Measurements from ENCODE around the gene GRID2.

Gene GRID2

GRCh38 chr4:92776080-92776479 lies 472.3 kb downstream of the GRID2 start:
- no peak for DNase-seq

GRCh38 chr4:92789741-92790140 lies 486.0 kb downstream of the GRID2 start:
- DNase-seq: no peak

GRCh38 chr4:92791871-92792440 lies 488.2 kb downstream of the GRID2 start:
- no peak for DNase-seq

- no peak for DNase-seq
These were observed 505.6 kb downstream of the GRID2 start for GRCh38 chr4:92809381-92809780.

- no peak for DNase-seq
These were observed 508.9 kb downstream of the GRID2 start for GRCh38 chr4:92812652-92813051.

- no peak for DNase-seq
These were observed 510.9 kb downstream of the GRID2 start for GRCh38 chr4:92814677-92815076.

GRCh38 chr4:92825256-92825655 lies 521.5 kb downstream of the GRID2 start:
- no peak for DNase-seq

- DNase-seq: no peak
These were observed 522.0 kb downstream of the GRID2 start for GRCh38 chr4:92825791-92826190.

GRCh38 chr4:92830771-92831170 lies 527.0 kb downstream of the GRID2 start:
- no peak for DNase-seq

GRCh38 chr4:92840880-92841279 lies 537.1 kb downstream of the GRID2 start:
- no peak for DNase-seq

- DNase-seq: no peak
These were observed 540.0 kb downstream of the GRID2 start for GRCh38 chr4:92843784-92844183.

GRCh38 chr4:92847026-92847425 lies 543.3 kb downstream of the GRID2 start:
- no peak for DNase-seq

GRCh38 chr4:92862509-92862908 lies 558.7 kb downstream of the GRID2 start:
- no peak for DNase-seq

GRCh38 chr4:92864096-92864495 lies 560.3 kb downstream of the GRID2 start:
- no peak for DNase-seq

GRCh38 chr4:92872604-92873003 lies 568.8 kb downstream of the GRID2 start:
- DNase-seq: no peak

GRCh38 chr4:92885632-92886031 lies 581.9 kb downstream of the GRID2 start:
- no peak for DNase-seq

GRCh38 chr4:92952426-92952825 lies 648.7 kb downstream of the GRID2 start:
- no peak for DNase-seq

- DNase-seq: no peak
These were observed 649.1 kb downstream of the GRID2 start for GRCh38 chr4:92952897-92953296.

- DNase-seq: no peak
These were observed 649.7 kb downstream of the GRID2 start for GRCh38 chr4:92953462-92953861.

- DNase-seq: no peak
These were observed 658.1 kb downstream of the GRID2 start for GRCh38 chr4:92961881-92962280.

- DNase-seq: no peak
These were observed 659.1 kb downstream of the GRID2 start for GRCh38 chr4:92962831-92963230.

- DNase-seq: no peak
These were observed 664.8 kb downstream of the GRID2 start for GRCh38 chr4:92968556-92968955.

- DNase-seq: no peak
These were observed 665.2 kb downstream of the GRID2 start for GRCh38 chr4:92968996-92969395.

GRCh38 chr4:92969650-92970379 lies 666.0 kb downstream of the GRID2 start:
- DNase-seq: no peak

GRCh38 chr4:92970996-92971395 lies 667.2 kb downstream of the GRID2 start:
- DNase-seq: no peak

Measured in inflammatory macrophage (primary cell).